A673 (cell line): Measurements from ENCODE around the gene TSPAN5. TPM values are rescaled to one million over a fixed set of nuclear protein-coding genes. Genes with fewer than 3 reads are reported as not detected.

Experiments used
- BruUV-seq: library from RNA; stranded (reverse); fragments of 400-500 nt; replicated peaks from 2 replicates; lab custom pipeline; 2021; lab: Mats Ljungman, UMichigan
- CTCF ChIA-PET: fragments of 300-600 bp; sonication (Branson Sonifier 250); formaldehyde crosslinking; loops from one replicate; lab custom pipeline; 2022; ENCODE audit warnings: antibody characterized with exemption; lab: Charles Lee
- POLR2A ChIA-PET: fragments of 300-600 bp; sonication (Branson Sonifier 250); formaldehyde crosslinking; loops from one replicate; lab custom pipeline; 2022; ENCODE audit warnings: antibody characterized with exemption; ENCODE audit not compliant: low non-redundant PET; lab: Charles Lee
- DNase-seq: peaks from one replicate; pipeline ENCODE4 v3.0.0-alpha.2; 2015; ENCODE audit warnings: low spot score
- H3K27ac ChIP-seq: fragments of 200-600 bp; sonication (generic); 2 replicates; pipeline ENCODE4 v1.5.1; 2016; ENCODE audit warnings: mixed run types, low read depth, mild to moderate bottlenecking, mixed read lengths, antibody characterized with exemption, low read length; ENCODE audit not compliant: poor library complexity, severe bottlenecking
- H3K27me3 ChIP-seq: fragments of 200-600 bp; sonication (generic); replicated peaks from 2 replicates; pipeline ENCODE4 v1.6.1; 2017; ENCODE audit warnings: mixed run types, low read depth, mild to moderate bottlenecking, mixed read lengths, antibody characterized with exemption, low read length; ENCODE audit not compliant: insufficient read depth, poor library complexity
- H3K36me3 ChIP-seq: fragments of 200-600 bp; sonication (generic); 2 replicates; pipeline ENCODE4 v1.6.1; 2016; ENCODE audit warnings: mixed run types, mild to moderate bottlenecking, mixed read lengths, antibody characterized with exemption, low read length; ENCODE audit not compliant: insufficient read depth, poor library complexity, severe bottlenecking
- H3K4me1 ChIP-seq: fragments of 200-600 bp; sonication (generic); 2 replicates; pipeline ENCODE4 v1.6.1; 2017; ENCODE audit warnings: mixed run types, mild to moderate bottlenecking, mixed read lengths, antibody characterized with exemption, low read length; ENCODE audit not compliant: insufficient read depth, poor library complexity, severe bottlenecking
- H3K4me3 ChIP-seq: fragments of 200-600 bp; sonication (generic); 2 replicates; pipeline ENCODE4 v1.5.1; 2016; ENCODE audit warnings: low read depth, mixed run types, mild to moderate bottlenecking, mixed read lengths, low read length; ENCODE audit not compliant: poor library complexity, severe bottlenecking
- H3K9me3 ChIP-seq: fragments of 200-600 bp; sonication (generic); 2 replicates; pipeline ENCODE4 v1.6.1; 2016; ENCODE audit warnings: mixed run types, low read depth, mild to moderate bottlenecking, mixed read lengths, antibody characterized with exemption, low read length; ENCODE audit not compliant: poor library complexity, severe bottlenecking
- CTCF ChIP-seq: fragments of 300-800, 200-600 bp; sonication (generic); conservative IDR thresholded peaks from 2 replicates; pipeline ENCODE4 v1.5.1; 2017; ENCODE audit warnings: low read depth, mild to moderate bottlenecking, antibody characterized with exemption, low read length, moderate library complexity, mixed read lengths
- EZH2 ChIP-seq: fragments of 200-600 bp; sonication (generic); IDR thresholded peaks from 2 replicates; pipeline ENCODE4 v1.6.1; 2017; ENCODE audit warnings: borderline replicate concordance, low read depth, mild to moderate bottlenecking, mixed read lengths, antibody characterized with exemption, low read length; ENCODE audit not compliant: poor library complexity, severe bottlenecking
- intact Hi-C: fragments of 100-400 bp; cut with micrococcal nuclease; formaldehyde crosslinking; loops from one replicate; pipeline ENCODE4 v1.10.0; 2022; ENCODE audit not compliant: unreplicated experiment
- total RNA-seq: library from RNA; stranded (reverse); gene quantifications from 2 replicates; pipeline ENCODE4 v1.2.3, GENCODE V29; 2021

TSPAN5 gene
- total RNA-seq, 1 experiment from 2014 or later: 15.2 TPM

DNA sequence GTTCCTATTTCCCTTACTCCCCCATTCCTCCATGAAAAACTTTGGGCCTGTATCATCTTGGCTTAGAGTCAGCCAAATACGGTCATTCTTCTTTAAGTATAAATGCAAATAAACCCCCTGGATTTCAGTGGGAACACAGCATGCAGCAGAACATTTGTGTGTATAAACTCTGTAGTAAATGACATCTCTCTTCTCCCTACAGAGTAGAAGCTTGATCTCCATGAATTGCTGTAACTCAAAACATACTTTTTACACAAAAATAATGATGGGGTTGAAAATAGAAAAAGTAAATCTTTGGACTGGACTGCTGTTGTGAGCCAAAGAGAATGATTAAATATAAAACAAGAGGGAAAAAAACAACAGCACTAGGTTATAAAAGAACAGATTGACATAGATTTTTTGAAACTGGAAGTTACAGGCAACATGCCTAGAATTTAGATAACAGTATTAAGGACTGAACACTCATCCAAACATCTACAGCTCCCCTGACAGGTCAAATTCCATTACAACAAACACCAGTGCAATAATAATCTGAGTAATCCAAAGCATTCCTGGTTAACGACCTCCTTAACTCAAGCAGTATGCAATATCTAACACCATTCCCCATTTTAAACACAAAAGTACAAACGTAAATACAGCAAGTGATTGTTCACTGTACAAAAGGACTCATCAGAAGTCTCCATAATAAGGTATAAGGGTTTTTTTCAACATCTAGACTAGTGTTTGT, 30.7 kb downstream of the TSPAN5 start:
- intact Hi-C loops: no loop called here
- no peak overlapping the region for H3K27ac ChIP-seq
- H3K4me3 ChIP-seq: no peak overlapping the region
- no TSS peak for BruUV-seq
- no peaks in the 10 kb centered on the region for H3K36me3 ChIP-seq
- CTCF ChIA-PET: no interaction called here
- peak; percentile 32 for DNase-seq
- no peaks in the 10 kb centered on the region for H3K9me3 ChIP-seq
- no peaks in the 10 kb centered on the region for H3K27me3 ChIP-seq
- TF ChIP-seq CTCF: no peak
- no peak for TF ChIP-seq EZH2
- POLR2A ChIA-PET: no interaction called here
- H3K4me1 ChIP-seq: peaks cover 16% of the 10 kb centered on the region

- no peaks in the 10 kb centered on the region for H3K27me3 ChIP-seq
- peak; percentile 11 for DNase-seq
- H3K9me3 ChIP-seq: no peaks in the 10 kb centered on the region
- ChIA-PET POLR2A (no interaction called here), CTCF (no interaction called here)
- no peak overlapping the region for H3K4me3 ChIP-seq
- TF ChIP-seq CTCF: no peak
- TF ChIP-seq EZH2: no peak
- no peak overlapping the region for H3K27ac ChIP-seq
- no TSS peak for BruUV-seq
- H3K36me3 ChIP-seq: no peaks in the 10 kb centered on the region
- H3K4me1 ChIP-seq: peaks cover 16% of the 10 kb centered on the region
- intact Hi-C loops: no loop called here
Measured at GRCh38 chr4:98626350-98626749, 32.1 kb downstream of the TSPAN5 start.

DNA sequence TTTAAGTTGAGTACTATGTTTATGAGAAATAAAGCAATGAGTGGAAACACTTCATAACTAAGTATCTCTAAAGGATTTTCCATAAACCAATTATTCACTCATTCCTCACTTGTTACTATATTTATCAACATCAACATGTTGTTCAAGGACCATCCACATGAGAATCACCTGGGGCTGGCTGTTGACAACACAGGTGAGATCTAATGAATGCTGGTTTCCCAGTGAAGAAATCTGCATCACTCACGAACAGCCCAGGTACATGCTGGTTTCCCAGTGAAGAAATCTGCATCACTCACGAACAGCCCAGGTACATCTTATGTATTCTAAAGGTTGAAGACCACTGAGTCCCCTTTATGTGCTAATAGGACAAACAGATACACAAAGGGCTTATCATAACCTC, 32.5 kb downstream of the TSPAN5 start:
- Histone ChIP-seq H3K27me3 (no peaks in the 10 kb centered on the region), H3K4me3 (no peak overlapping the region), H3K9me3 (no peaks in the 10 kb centered on the region), H3K27ac (no peak overlapping the region), H3K4me1 (peaks cover 16% of the 10 kb centered on the region), H3K36me3 (no peaks in the 10 kb centered on the region)
- TF ChIP-seq CTCF (no peak), EZH2 (no peak)
- DNase-seq: no peak
- BruUV-seq: no TSS peak
- CTCF ChIA-PET: no interaction called here
- intact Hi-C loops: no loop called here
- POLR2A ChIA-PET: no interaction called here
